ENCODE data around the gene MRM2.

DNA sequence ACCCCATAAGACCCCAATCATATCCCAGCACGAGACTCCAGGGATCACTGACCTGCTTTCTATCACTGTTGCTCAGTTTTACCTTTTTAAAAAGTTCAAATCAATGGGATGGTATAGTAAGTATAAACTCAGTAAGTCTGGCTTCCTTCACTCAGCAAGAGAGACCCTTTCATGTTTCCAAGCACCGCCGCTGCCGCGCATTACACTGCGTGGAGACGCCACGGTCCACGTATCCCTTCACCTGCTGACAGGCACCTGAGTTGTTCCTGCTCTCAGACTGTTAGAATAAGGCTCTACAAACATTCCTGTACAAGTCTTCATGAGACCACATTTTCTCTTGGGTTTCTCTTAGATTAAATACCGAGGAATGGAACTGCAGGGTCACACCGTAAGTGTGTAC lies 37.6 kb downstream of the MRM2 start:
- TF ChIP-seq, protein P1, sequence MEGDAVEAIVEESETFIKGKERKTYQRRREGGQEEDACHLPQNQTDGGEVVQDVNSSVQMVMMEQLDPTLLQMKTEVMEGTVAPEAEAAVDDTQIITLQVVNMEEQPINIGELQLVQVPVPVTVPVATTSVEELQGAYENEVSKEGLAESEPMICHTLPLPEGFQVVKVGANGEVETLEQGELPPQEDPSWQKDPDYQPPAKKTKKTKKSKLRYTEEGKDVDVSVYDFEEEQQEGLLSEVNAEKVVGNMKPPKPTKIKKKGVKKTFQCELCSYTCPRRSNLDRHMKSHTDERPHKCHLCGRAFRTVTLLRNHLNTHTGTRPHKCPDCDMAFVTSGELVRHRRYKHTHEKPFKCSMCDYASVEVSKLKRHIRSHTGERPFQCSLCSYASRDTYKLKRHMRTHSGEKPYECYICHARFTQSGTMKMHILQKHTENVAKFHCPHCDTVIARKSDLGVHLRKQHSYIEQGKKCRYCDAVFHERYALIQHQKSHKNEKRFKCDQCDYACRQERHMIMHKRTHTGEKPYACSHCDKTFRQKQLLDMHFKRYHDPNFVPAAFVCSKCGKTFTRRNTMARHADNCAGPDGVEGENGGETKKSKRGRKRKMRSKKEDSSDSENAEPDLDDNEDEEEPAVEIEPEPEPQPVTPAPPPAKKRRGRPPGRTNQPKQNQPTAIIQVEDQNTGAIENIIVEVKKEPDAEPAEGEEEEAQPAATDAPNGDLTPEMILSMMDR (IDR thresholded peaks at IDR 0.05): no peak
- TF ChIP-seq POLR2A (IDR thresholded peaks at IDR 0.05): no peak

Measured in adrenal gland (tissue), 5 donors.